GM10266 (cell line): ENCODE results near the gene SLC35D2.

Source experiments
- DNase-seq: peaks from one replicate; pipeline ENCODE4 v3.0.0; 2012; ENCODE audit errors: extremely low spot score
- CTCF ChIP-seq: IDR thresholded peaks from 2 replicates; pipeline ENCODE4 v1.5.1; 2012; ENCODE audit warnings: mild to moderate bottlenecking, low read depth; ENCODE audit not compliant: control insufficient read depth, insufficient read depth; ENCODE audit errors: missing control alignments

Gene SLC35D2

GRCh38 chr9:96412174-96412913 is 28.8 kb upstream of the SLC35D2 start:
- no peak for TF ChIP-seq CTCF
- DNase-seq = no peak

- DNase-seq = no peak
Observed at GRCh38 chr9:96411129-96411838, 27.8 kb upstream of the SLC35D2 start.

GRCh38 chr9:96408409-96409280 is 25.1 kb upstream of the SLC35D2 start:
- DNase-seq = no peak
- TF ChIP-seq CTCF = no peak

More at GRCh38 chr9:96411129-96411838, 27.8 kb upstream of the SLC35D2 start:
- no peak for TF ChIP-seq CTCF

GRCh38 chr9:96400132-96400910 is 16.8 kb upstream of the SLC35D2 start:
- no peak for DNase-seq
- TF ChIP-seq CTCF = no peak

- TF ChIP-seq CTCF = no peak
- no peak for DNase-seq
Observed at GRCh38 chr9:96399325-96399633, 15.8 kb upstream of the SLC35D2 start.

GRCh38 chr9:96398582-96399324 is 15.2 kb upstream of the SLC35D2 start:
- no peak for TF ChIP-seq CTCF
- DNase-seq = no peak
